Neural progenitor cell (in vitro differentiated cells): Measurements from ENCODE around the gene TCF4. TPM values are rescaled to one million over a fixed set of nuclear protein-coding genes. Genes with fewer than 3 reads are reported as not detected.

ENCODE experiments used
- DNase-seq: peaks from one replicate; pipeline ENCODE4 v3.0.0-alpha.2; 2016; ENCODE audit warnings: low spot score
- H2AFZ ChIP-seq: fragments of 200-600 bp; sonication (generic); replicated peaks from 2 replicates; pipeline ENCODE4 v1.6.1; 2016; ENCODE audit warnings: antibody characterized with exemption
- H3F3A ChIP-seq: fragments of 200-600 bp; sonication (generic); 2 replicates; pipeline ENCODE4 v1.6.1; 2016; ENCODE audit warnings: antibody characterized with exemption, low read depth
- H3K27ac ChIP-seq: fragments of 200-600 bp; sonication (generic); 2 replicates; pipeline ENCODE4 v1.5.1; 2016; ENCODE audit warnings: mild to moderate bottlenecking
- H3K27me3 ChIP-seq: fragments of 200-600 bp; sonication (generic); 2 replicates; pipeline ENCODE4 v1.6.1; 2016; ENCODE audit warnings: mild to moderate bottlenecking, moderate library complexity
- H3K36me3 ChIP-seq: fragments of 200-600 bp; sonication (generic); 2 replicates; pipeline ENCODE4 v1.5.1; 2016
- H3K4me1 ChIP-seq: fragments of 200-600 bp; sonication (generic); 2 replicates; pipeline ENCODE4 v1.6.1; 2016; ENCODE audit warnings: mixed run types
- H3K4me2 ChIP-seq: fragments of 200-600 bp; sonication (generic); 2 replicates; pipeline ENCODE4 v1.6.1; 2016
- H3K4me3 ChIP-seq: fragments of 200-600 bp; sonication (generic); 2 replicates; pipeline ENCODE4 v1.5.1; 2016
- H3K79me2 ChIP-seq: fragments of 200-600 bp; sonication (generic); 2 replicates; pipeline ENCODE4 v1.6.1; 2016; ENCODE audit warnings: low read depth
- H3K9ac ChIP-seq: fragments of 200-600 bp; sonication (generic); 2 replicates; pipeline ENCODE4 v1.6.1; 2016
- H3K9me3 ChIP-seq: fragments of 200-600 bp; sonication (generic); 2 replicates; pipeline ENCODE4 v1.5.1; 2016; ENCODE audit warnings: low read depth
- H4K20me1 ChIP-seq: fragments of 200-600 bp; sonication (generic); 2 replicates; pipeline ENCODE4 v1.6.1; 2016; ENCODE audit warnings: low read depth
- H3K27ac Mint-ChIP-seq: 3 replicates; pipeline ENCODE4 v1.8.0; 2021; ENCODE audit warnings: mixed read lengths
- H3K27me3 Mint-ChIP-seq: 2 replicates; pipeline ENCODE4 v1.8.0; 2022; ENCODE audit warnings: low read depth, mild to moderate bottlenecking, inconsistent platforms, moderate library complexity, mixed read lengths; ENCODE audit not compliant: insufficient read depth
- H3K36me3 Mint-ChIP-seq: 3 replicates; pipeline ENCODE4 v1.8.0; 2021; ENCODE audit warnings: mixed read lengths
- H3K4me1 Mint-ChIP-seq: 3 replicates; pipeline ENCODE4 v1.8.0; 2021; ENCODE audit warnings: mixed read lengths
- H3K4me3 Mint-ChIP-seq: 3 replicates; pipeline ENCODE4 v1.8.0; 2021; ENCODE audit warnings: mild to moderate bottlenecking, moderate library complexity, mixed read lengths
- H3K9me3 Mint-ChIP-seq: 3 replicates; pipeline ENCODE4 v1.8.0; 2020; ENCODE audit warnings: mixed read lengths
- EZH2 ChIP-seq: fragments of 200-600 bp; sonication (generic); IDR thresholded peaks from 2 replicates; pipeline ENCODE4 v1.6.1; 2017; ENCODE audit warnings: antibody characterized with exemption, mild to moderate bottlenecking, moderate library complexity
- EZH2phosphoT487 ChIP-seq: fragments of 200-600 bp; sonication (generic); IDR thresholded peaks from 2 replicates; pipeline ENCODE4 v1.6.1; 2017; ENCODE audit warnings: antibody characterized with exemption
- total RNA-seq: library from RNA; depleted of rRNA; stranded (reverse); fragments of >200 nt; gene quantifications from 2 replicates; pipeline ENCODE4 v1.2.3, GENCODE V29; 2015; ENCODE audit warnings: low replicate concordance
- TF ChIP-seq, protein P1 (sequence below): fragments of 200-600 bp; sonication (generic); IDR thresholded peaks from 2 replicates; pipeline ENCODE4 v1.5.1; 2017; ENCODE audit warnings: antibody characterized with exemption, mild to moderate bottlenecking

The TCF4 gene
- total RNA-seq, 1 donor from 2014 or later = 161 TPM

DNA sequence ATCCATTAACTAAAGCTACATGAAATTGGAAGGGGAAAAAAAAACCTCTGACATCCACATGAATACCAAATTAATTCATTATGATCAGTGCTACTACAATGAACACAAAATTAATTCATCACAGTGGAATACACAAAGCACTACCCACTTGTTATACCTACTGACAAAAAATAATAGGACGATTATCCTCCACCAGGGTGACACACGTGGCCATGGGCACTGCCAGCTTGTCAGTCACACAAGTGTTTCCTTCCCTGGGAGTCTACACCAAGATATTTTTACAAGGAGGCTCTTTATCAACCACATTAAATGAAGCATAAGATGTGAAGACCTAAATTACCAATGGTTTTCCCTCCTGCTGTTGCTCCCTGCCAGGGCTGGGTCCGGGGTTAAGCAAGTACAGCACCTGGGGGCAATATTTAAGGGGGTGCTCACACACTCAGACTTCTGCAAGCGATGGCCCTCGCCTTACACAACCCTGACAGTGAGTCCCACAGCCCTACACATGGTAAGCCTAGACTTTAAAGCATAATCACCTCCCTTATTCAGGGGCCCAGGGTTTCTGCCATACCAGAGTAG is 90.1 kb downstream of the TCF4 start:
- Histone ChIP-seq H3K79me2 (peaks cover 100% of the 10 kb centered on the region), H3K27ac (no peak overlapping the region), H3K9me3 (no peaks in the 10 kb centered on the region), H2AFZ (no peak overlapping the region), H3F3A (peaks cover 12% of the 10 kb centered on the region), H4K20me1 (peaks cover 99% of the 10 kb centered on the region), H3K36me3 (no peaks in the 10 kb centered on the region), H3K4me2 (no peak overlapping the region), H3K4me3 (no peak overlapping the region), H3K4me1 (peaks cover 59% of the 10 kb centered on the region), H3K9ac (no peak overlapping the region), H3K27me3 (no peaks in the 10 kb centered on the region)
- no peak for DNase-seq
- TF ChIP-seq, protein P1, sequence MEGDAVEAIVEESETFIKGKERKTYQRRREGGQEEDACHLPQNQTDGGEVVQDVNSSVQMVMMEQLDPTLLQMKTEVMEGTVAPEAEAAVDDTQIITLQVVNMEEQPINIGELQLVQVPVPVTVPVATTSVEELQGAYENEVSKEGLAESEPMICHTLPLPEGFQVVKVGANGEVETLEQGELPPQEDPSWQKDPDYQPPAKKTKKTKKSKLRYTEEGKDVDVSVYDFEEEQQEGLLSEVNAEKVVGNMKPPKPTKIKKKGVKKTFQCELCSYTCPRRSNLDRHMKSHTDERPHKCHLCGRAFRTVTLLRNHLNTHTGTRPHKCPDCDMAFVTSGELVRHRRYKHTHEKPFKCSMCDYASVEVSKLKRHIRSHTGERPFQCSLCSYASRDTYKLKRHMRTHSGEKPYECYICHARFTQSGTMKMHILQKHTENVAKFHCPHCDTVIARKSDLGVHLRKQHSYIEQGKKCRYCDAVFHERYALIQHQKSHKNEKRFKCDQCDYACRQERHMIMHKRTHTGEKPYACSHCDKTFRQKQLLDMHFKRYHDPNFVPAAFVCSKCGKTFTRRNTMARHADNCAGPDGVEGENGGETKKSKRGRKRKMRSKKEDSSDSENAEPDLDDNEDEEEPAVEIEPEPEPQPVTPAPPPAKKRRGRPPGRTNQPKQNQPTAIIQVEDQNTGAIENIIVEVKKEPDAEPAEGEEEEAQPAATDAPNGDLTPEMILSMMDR = no peak
- TF ChIP-seq EZH2phosphoT487 = no peak
- TF ChIP-seq EZH2 = no peak
- Mint-ChIP-seq H3K4me1 (peaks cover 56% of the 10 kb centered on the region), H3K9me3 (peaks cover 5% of the 10 kb centered on the region), H3K36me3 (peaks cover 12% of the 10 kb centered on the region), H3K4me3 (no peak overlapping the region), H3K27me3 (no peaks in the 10 kb centered on the region), H3K27ac (no peak overlapping the region)

DNA sequence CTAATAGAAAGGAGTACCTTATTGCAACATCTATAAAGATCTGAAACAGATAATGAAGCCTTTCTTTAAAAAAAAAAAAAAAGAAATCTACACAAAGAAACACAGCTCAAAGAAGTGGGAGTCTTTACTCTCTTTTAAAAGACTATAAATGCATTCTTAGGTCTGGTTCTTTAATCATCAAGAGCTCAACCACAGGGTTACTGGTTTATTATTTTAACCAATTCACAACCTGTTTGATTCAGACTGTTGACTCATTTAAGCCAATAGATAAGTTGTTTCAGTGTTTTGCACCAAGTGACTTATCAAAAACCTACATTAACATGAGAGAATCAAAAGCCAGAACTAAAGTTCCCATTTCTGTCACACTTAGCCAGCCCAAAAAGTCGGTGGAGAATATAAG is 93.1 kb downstream of the TCF4 start:
- Mint-ChIP-seq H3K27ac (no peak overlapping the region), H3K4me1 (peaks cover 38% of the 10 kb centered on the region), H3K36me3 (peaks cover 12% of the 10 kb centered on the region), H3K4me3 (no peak overlapping the region), H3K27me3 (no peaks in the 10 kb centered on the region), H3K9me3 (peaks cover 5% of the 10 kb centered on the region)
- H3F3A ChIP-seq = peaks cover 12% of the 10 kb centered on the region
- peaks cover 99% of the 10 kb centered on the region for H4K20me1 ChIP-seq
- peaks cover 100% of the 10 kb centered on the region for H3K79me2 ChIP-seq
- no peaks in the 10 kb centered on the region for H3K27me3 ChIP-seq
- H3K4me1 ChIP-seq = peaks cover 45% of the 10 kb centered on the region
- H3K9me3 ChIP-seq = no peaks in the 10 kb centered on the region
- peak overlapping the region; percentile 32 for H3K27ac ChIP-seq
- H3K4me3 ChIP-seq = no peak overlapping the region
- TF ChIP-seq EZH2phosphoT487 (no peak), EZH2 (no peak)
- TF ChIP-seq, protein P1 = no peak
- H3K36me3 ChIP-seq = no peaks in the 10 kb centered on the region
- H3K9ac ChIP-seq = no peak overlapping the region
- peak overlapping the region; percentile 21 for H3K4me2 ChIP-seq
- no peak overlapping the region for H2AFZ ChIP-seq
- DNase-seq = no peak

DNA sequence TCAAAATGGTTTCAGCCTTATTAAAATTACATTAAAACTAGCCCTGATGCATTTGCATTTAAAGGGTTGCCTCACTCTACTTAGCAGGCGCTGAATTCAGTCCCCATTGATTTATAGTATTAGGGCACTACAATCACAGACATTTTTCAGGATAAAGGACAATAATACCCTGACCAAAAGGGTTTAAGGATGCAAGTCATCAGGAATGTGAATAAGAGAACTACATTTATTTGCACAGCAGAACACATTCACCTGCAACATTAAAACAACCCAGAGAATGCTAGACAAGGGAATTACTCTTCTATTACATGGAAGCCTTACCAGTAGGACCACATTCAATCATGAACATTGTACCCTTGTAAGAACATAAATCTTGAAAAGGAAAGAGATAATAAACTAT is 93.6 kb downstream of the TCF4 start:
- Histone ChIP-seq H3K4me2 (peak overlapping the region; percentile 21), H3K9ac (no peak overlapping the region), H3K9me3 (no peaks in the 10 kb centered on the region), H3K36me3 (no peaks in the 10 kb centered on the region), H4K20me1 (peaks cover 99% of the 10 kb centered on the region), H2AFZ (no peak overlapping the region), H3K27ac (no peak overlapping the region), H3K4me1 (peaks cover 50% of the 10 kb centered on the region), H3K79me2 (peaks cover 100% of the 10 kb centered on the region), H3K4me3 (no peak overlapping the region), H3F3A (peaks cover 16% of the 10 kb centered on the region), H3K27me3 (no peaks in the 10 kb centered on the region)
- Mint-ChIP-seq H3K27me3 (no peaks in the 10 kb centered on the region), H3K4me1 (peaks cover 43% of the 10 kb centered on the region), H3K4me3 (no peak overlapping the region), H3K27ac (no peak overlapping the region), H3K9me3 (peaks cover 5% of the 10 kb centered on the region), H3K36me3 (peaks cover 12% of the 10 kb centered on the region)
- TF ChIP-seq EZH2 (no peak), EZH2phosphoT487 (no peak)
- TF ChIP-seq, protein P1 = no peak
- no peak for DNase-seq
